Neural cell (in vitro differentiated cells): ENCODE measurements around the gene CCNQ. TPM values are rescaled to one million over a fixed set of nuclear protein-coding genes. Genes with fewer than 3 reads are reported as not detected.

Source experiments
- H2AFZ ChIP-seq: fragments of 200-600, 300-800 bp; sonication (generic), shearing (Covaris generic); 2 replicates; pipeline ENCODE4 v1.6.0; 2014; ENCODE audit warnings: low read depth, mild to moderate bottlenecking, antibody characterized with exemption, low read length, moderate library complexity
- H3F3A ChIP-seq: fragments of 200-600 bp; shearing (Covaris generic); 2 replicates; pipeline ENCODE4 v1.6.1; 2016; ENCODE audit warnings: mild to moderate bottlenecking, moderate library complexity, mixed read lengths, antibody characterized with exemption, low read length; ENCODE audit not compliant: insufficient read depth, poor library complexity, severe bottlenecking
- H3K27ac ChIP-seq: fragments of 200-600, 300-800 bp; sonication (generic), shearing (Covaris generic); 2 replicates; pipeline ENCODE4 v1.5.1; 2014; ENCODE audit warnings: mild to moderate bottlenecking, low read length, moderate library complexity
- H3K27me3 ChIP-seq: fragments of 300-800, 200-600 bp; sonication (generic), shearing (Covaris generic); 2 replicates; pipeline ENCODE4 v1.6.0; 2014; ENCODE audit warnings: mild to moderate bottlenecking, low read depth, low read length, moderate library complexity; ENCODE audit not compliant: insufficient read depth
- H3K36me3 ChIP-seq: fragments of 300-800, 200-600 bp; sonication (generic), shearing (Covaris generic); 2 replicates; pipeline ENCODE4 v1.5.1; 2014; ENCODE audit warnings: mild to moderate bottlenecking, antibody characterized with exemption, low read length, moderate library complexity; ENCODE audit not compliant: insufficient read depth
- H3K4me2 ChIP-seq: fragments of 300-800, 200-600 bp; sonication (generic), shearing (Covaris generic); 2 replicates; pipeline ENCODE4 v1.6.0; 2014; ENCODE audit warnings: mild to moderate bottlenecking, low read length
- H3K4me3 ChIP-seq: fragments of 300-800, 200-600 bp; sonication (generic), shearing (Covaris generic); 2 replicates; pipeline ENCODE4 v1.5.1; 2014; ENCODE audit warnings: mild to moderate bottlenecking, low read length, moderate library complexity
- H3K79me2 ChIP-seq: fragments of 200-600 bp; shearing (Covaris generic); replicated peaks from 2 replicates; pipeline ENCODE4 v1.6.0; 2014; ENCODE audit warnings: mild to moderate bottlenecking, low read length, moderate library complexity; ENCODE audit not compliant: insufficient read depth
- H3K9ac ChIP-seq: fragments of 300-800, 200-600 bp; sonication (generic), shearing (Covaris generic); 2 replicates; pipeline ENCODE4 v1.6.1; 2016; ENCODE audit warnings: mild to moderate bottlenecking, low read length, mixed read lengths
- H3K9me2 ChIP-seq: fragments of 200-600 bp; shearing (Covaris generic); 2 replicates; pipeline ENCODE4 v1.6.1; 2016; ENCODE audit warnings: mild to moderate bottlenecking, low read length, mixed read lengths; ENCODE audit not compliant: insufficient read depth
- H3K9me3 ChIP-seq: fragments of 200-600, 300-800 bp; sonication (generic), shearing (Covaris generic); 2 replicates; pipeline ENCODE4 v1.6.1; 2016; ENCODE audit warnings: mild to moderate bottlenecking, mixed run types, low read length, moderate library complexity, mixed read lengths
- H4K20me1 ChIP-seq: fragments of 200-600 bp; shearing (Covaris generic); 2 replicates; pipeline ENCODE4 v1.6.1; 2016; ENCODE audit warnings: mild to moderate bottlenecking, mixed run types; ENCODE audit not compliant: insufficient read depth
- EP300 ChIP-seq: fragments of 450-650 bp; conservative IDR thresholded peaks from 2 replicates; pipeline ENCODE4 v1.6.1; 2014; ENCODE audit warnings: antibody characterized with exemption, mild to moderate bottlenecking, moderate library complexity; ENCODE audit not compliant: poor library complexity, severe bottlenecking
- EZH2 ChIP-seq: fragments of 200-600, 300-800 bp; shearing (Covaris generic), sonication (generic); IDR thresholded peaks from 2 replicates; pipeline ENCODE4 v1.6.1; 2014; ENCODE audit warnings: antibody characterized with exemption, low read length, borderline replicate concordance, mild to moderate bottlenecking; ENCODE audit not compliant: insufficient read depth, poor library complexity, severe bottlenecking
- MXI1 ChIP-seq: fragments of 450-650 bp; conservative IDR thresholded peaks from 2 replicates; pipeline ENCODE4 v1.6.1; 2014; ENCODE audit warnings: antibody characterized with exemption, mild to moderate bottlenecking; ENCODE audit not compliant: poor library complexity, severe bottlenecking
- POLR2AphosphoS5 ChIP-seq: IDR thresholded peaks from 2 replicates; pipeline ENCODE4 v1.6.1; 2012
- RAD21 ChIP-seq: fragments of 450-650 bp; conservative IDR thresholded peaks from 2 replicates; pipeline ENCODE4 v1.6.1; 2014; ENCODE audit warnings: antibody characterized with exemption, mild to moderate bottlenecking, moderate library complexity
- SMC3 ChIP-seq: fragments of 450-650 bp; conservative IDR thresholded peaks from 2 replicates; pipeline ENCODE4 v1.6.1; 2014; ENCODE audit warnings: antibody characterized with exemption, mild to moderate bottlenecking, moderate library complexity; ENCODE audit not compliant: poor library complexity
- TAF1 ChIP-seq: IDR thresholded peaks from 2 replicates; pipeline ENCODE4 v1.6.1; 2012; ENCODE audit warnings: low read depth
- polyA plus RNA-seq: library from polyadenylated mRNA; depleted of rRNA; stranded (reverse); fragments of >200 nt; gene quantifications from 2 replicates; pipeline ENCODE4 v1.2.3, GENCODE V29; 2014
- TF ChIP-seq, protein P1 (sequence below): IDR thresholded peaks from 2 replicates; pipeline ENCODE4 v1.6.1; 2012; ENCODE audit warnings: borderline replicate concordance
- TF ChIP-seq, protein P2 (sequence below): fragments of 450-650 bp; IDR thresholded peaks from 2 replicates; pipeline ENCODE4 v1.5.1; 2014; ENCODE audit warnings: antibody characterized with exemption, mild to moderate bottlenecking, moderate library complexity; ENCODE audit not compliant: poor library complexity, severe bottlenecking

CCNQ gene
- polyA plus RNA-seq, 1 donor from 2014 or later: 61.2 TPM

DNA sequence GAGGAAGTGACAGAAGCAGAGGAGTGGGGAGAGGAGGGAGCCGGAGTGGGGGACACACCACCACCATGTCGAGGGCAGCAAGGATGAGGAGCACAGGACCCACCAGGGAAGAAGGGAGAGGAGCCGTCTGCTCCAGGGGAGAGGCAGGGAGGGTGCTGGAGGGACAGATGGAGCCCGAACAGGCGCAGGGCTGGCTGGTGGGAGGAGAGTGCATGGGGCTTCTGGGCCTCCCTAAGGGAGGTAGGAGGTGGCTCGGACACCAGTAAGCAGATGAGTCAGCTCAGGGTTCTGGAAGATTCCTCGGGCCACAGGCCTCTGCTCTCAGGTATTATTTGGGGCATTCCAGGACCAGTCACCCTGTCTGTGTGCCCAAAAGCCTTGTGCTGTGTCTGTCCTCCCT, 51.7 kb downstream of the CCNQ start:
- H4K20me1 ChIP-seq: no peaks in the 10 kb centered on the region
- no peak overlapping the region for H3K4me2 ChIP-seq
- H3K9me3 ChIP-seq: no peaks in the 10 kb centered on the region
- H3K9me2 ChIP-seq: no peaks in the 10 kb centered on the region
- no peak overlapping the region for H3K27ac ChIP-seq
- H3K79me2 ChIP-seq: no peaks in the 10 kb centered on the region
- H3K36me3 ChIP-seq: no peaks in the 10 kb centered on the region
- no peaks in the 10 kb centered on the region for H3K27me3 ChIP-seq
- TF ChIP-seq, protein P1, sequence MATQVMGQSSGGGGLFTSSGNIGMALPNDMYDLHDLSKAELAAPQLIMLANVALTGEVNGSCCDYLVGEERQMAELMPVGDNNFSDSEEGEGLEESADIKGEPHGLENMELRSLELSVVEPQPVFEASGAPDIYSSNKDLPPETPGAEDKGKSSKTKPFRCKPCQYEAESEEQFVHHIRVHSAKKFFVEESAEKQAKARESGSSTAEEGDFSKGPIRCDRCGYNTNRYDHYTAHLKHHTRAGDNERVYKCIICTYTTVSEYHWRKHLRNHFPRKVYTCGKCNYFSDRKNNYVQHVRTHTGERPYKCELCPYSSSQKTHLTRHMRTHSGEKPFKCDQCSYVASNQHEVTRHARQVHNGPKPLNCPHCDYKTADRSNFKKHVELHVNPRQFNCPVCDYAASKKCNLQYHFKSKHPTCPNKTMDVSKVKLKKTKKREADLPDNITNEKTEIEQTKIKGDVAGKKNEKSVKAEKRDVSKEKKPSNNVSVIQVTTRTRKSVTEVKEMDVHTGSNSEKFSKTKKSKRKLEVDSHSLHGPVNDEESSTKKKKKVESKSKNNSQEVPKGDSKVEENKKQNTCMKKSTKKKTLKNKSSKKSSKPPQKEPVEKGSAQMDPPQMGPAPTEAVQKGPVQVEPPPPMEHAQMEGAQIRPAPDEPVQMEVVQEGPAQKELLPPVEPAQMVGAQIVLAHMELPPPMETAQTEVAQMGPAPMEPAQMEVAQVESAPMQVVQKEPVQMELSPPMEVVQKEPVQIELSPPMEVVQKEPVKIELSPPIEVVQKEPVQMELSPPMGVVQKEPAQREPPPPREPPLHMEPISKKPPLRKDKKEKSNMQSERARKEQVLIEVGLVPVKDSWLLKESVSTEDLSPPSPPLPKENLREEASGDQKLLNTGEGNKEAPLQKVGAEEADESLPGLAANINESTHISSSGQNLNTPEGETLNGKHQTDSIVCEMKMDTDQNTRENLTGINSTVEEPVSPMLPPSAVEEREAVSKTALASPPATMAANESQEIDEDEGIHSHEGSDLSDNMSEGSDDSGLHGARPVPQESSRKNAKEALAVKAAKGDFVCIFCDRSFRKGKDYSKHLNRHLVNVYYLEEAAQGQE: no peak
- TF ChIP-seq, protein P2, sequence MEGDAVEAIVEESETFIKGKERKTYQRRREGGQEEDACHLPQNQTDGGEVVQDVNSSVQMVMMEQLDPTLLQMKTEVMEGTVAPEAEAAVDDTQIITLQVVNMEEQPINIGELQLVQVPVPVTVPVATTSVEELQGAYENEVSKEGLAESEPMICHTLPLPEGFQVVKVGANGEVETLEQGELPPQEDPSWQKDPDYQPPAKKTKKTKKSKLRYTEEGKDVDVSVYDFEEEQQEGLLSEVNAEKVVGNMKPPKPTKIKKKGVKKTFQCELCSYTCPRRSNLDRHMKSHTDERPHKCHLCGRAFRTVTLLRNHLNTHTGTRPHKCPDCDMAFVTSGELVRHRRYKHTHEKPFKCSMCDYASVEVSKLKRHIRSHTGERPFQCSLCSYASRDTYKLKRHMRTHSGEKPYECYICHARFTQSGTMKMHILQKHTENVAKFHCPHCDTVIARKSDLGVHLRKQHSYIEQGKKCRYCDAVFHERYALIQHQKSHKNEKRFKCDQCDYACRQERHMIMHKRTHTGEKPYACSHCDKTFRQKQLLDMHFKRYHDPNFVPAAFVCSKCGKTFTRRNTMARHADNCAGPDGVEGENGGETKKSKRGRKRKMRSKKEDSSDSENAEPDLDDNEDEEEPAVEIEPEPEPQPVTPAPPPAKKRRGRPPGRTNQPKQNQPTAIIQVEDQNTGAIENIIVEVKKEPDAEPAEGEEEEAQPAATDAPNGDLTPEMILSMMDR: no peak
- TF ChIP-seq MXI1: no peak
- no peak for TF ChIP-seq EZH2
- TF ChIP-seq SMC3: no peak
- TF ChIP-seq POLR2AphosphoS5: no peak
- no peak overlapping the region for H3K4me3 ChIP-seq
- no peaks in the 10 kb centered on the region for H3F3A ChIP-seq
- no peak overlapping the region for H2AFZ ChIP-seq
- no peak overlapping the region for H3K9ac ChIP-seq

DNA sequence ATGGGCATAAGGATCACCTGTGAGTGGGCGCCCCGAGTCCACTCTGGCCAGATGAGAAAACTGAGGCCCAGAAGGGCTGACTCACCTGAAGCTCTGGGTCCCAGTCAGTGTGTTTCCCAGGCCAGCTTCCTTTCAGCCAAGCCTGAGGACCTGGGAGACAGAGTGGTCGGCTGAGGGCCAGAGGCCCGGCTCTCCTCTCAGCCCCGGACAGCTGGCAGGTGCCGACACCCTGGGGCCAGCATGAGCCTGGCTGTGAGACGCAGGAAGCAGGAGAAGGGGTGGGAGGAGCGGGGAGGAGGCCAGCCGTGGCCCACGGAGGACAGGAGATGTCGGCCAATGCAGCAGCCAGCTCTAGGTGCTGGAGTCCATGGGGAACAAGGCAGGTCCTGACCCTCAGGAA, 52.6 kb downstream of the CCNQ start:
- Histone ChIP-seq H4K20me1 (no peaks in the 10 kb centered on the region), H2AFZ (no peak overlapping the region), H3K9ac (no peak overlapping the region), H3K9me3 (no peaks in the 10 kb centered on the region), H3F3A (no peaks in the 10 kb centered on the region), H3K36me3 (no peaks in the 10 kb centered on the region), H3K27ac (no peak overlapping the region), H3K79me2 (no peaks in the 10 kb centered on the region), H3K4me2 (no peak overlapping the region), H3K27me3 (no peaks in the 10 kb centered on the region), H3K4me3 (no peak overlapping the region), H3K9me2 (no peaks in the 10 kb centered on the region)
- TF ChIP-seq MXI1: no peak
- TF ChIP-seq, protein P2: no peak
- no peak for TF ChIP-seq EZH2
- TF ChIP-seq SMC3: no peak
- TF ChIP-seq, protein P1: no peak
- no peak for TF ChIP-seq POLR2AphosphoS5
- TF ChIP-seq TAF1: no peak
- TF ChIP-seq RAD21: no peak
- TF ChIP-seq EP300: no peak
